Caco-2 (cell line): ENCODE results near the gene TCF7L1. TPM values are rescaled to one million over a fixed set of nuclear protein-coding genes. Genes with fewer than 3 reads are reported as not detected.

ENCODE experiments used
- BruUV-seq: library from RNA; stranded (reverse); fragments of 400-500 nt; replicated peaks from 2 replicates; lab custom pipeline; 2021; lab: Mats Ljungman, UMichigan
- CTCF ChIA-PET: fragments of 300-600 bp; sonication (Branson Sonifier 250); formaldehyde crosslinking; loops from one replicate; lab custom pipeline; 2022; ENCODE audit warnings: antibody characterized with exemption; lab: Charles Lee
- POLR2A ChIA-PET: fragments of 300-600 bp; sonication (Branson Sonifier 250); formaldehyde crosslinking; loops from one replicate; lab custom pipeline; 2022; ENCODE audit warnings: antibody characterized with exemption; lab: Charles Lee
- DNase-seq, 2 experiments: peaks; one replicate each; pipeline versions ENCODE4 v3.0.0 to v3.0.0-alpha.2; 2020 to 2022
- H3K27me3 ChIP-seq: replicated peaks from 2 replicates; pipeline ENCODE4 v1.6.0; 2011; ENCODE audit warnings: low read length; ENCODE audit not compliant: control insufficient read depth, insufficient read depth
- H3K36me3 ChIP-seq: 2 replicates; pipeline ENCODE4 v1.5.1; 2011; ENCODE audit warnings: low read length; ENCODE audit not compliant: control insufficient read depth, insufficient read depth
- H3K4me1 ChIP-seq: fragments of 250-450 bp; sonication (Bioruptor Pico); 2 replicates; pipeline ENCODE4 v1.5.1; 2020; ENCODE audit warnings: mild to moderate bottlenecking
- H3K4me3 ChIP-seq: 2 replicates; pipeline ENCODE4 v1.5.1; 2011; ENCODE audit warnings: low read depth, mild to moderate bottlenecking, control low read depth, low read length
- H3K9me3 ChIP-seq: fragments of 250-450 bp; sonication (Bioruptor Pico); 2 replicates; pipeline ENCODE4 v1.5.1; 2020; ENCODE audit warnings: mild to moderate bottlenecking, moderate library complexity
- H3K27ac Mint-ChIP-seq: one replicate; pipeline ENCODE4 v1.8.0; 2022; ENCODE audit warnings: mixed read lengths; ENCODE audit not compliant: unreplicated experiment
- H3K27me3 Mint-ChIP-seq: one replicate; pipeline ENCODE4 v1.8.0; 2022; ENCODE audit warnings: mixed read lengths; ENCODE audit not compliant: insufficient read depth, unreplicated experiment
- H3K36me3 Mint-ChIP-seq: one replicate; pipeline ENCODE4 v1.8.0; 2022; ENCODE audit warnings: mild to moderate bottlenecking, mixed read lengths; ENCODE audit not compliant: insufficient read depth, unreplicated experiment
- H3K4me1 Mint-ChIP-seq: one replicate; pipeline ENCODE4 v1.8.0; 2022; ENCODE audit warnings: low read depth, mixed read lengths; ENCODE audit not compliant: unreplicated experiment
- H3K4me3 Mint-ChIP-seq: one replicate; pipeline ENCODE4 v1.8.0; 2022; ENCODE audit warnings: mild to moderate bottlenecking, moderate library complexity, mixed read lengths; ENCODE audit not compliant: unreplicated experiment
- H3K9me3 Mint-ChIP-seq: one replicate; pipeline ENCODE4 v1.8.0; 2022; ENCODE audit warnings: mixed read lengths; ENCODE audit not compliant: unreplicated experiment
- CTCF ChIP-seq, 2 experiments: fragments of 200-600 bp in 1 of 2; IDR thresholded peaks; 1 replicate in 1 of 2; 2 replicates in 1 of 2; pipeline versions ENCODE4 v1.5.1 to v1.8.0; 2011 to 2022; ENCODE audit warnings: antibody characterized with exemption in 1 of 2, control low read depth in 1 of 2, inconsistent platforms in 1 of 2, low read depth in 1 of 2, low read length in 1 of 2, mild to moderate bottlenecking in 1 of 2, moderate library complexity in 1 of 2; ENCODE audit not compliant: insufficient read depth in 1 of 2, severe bottlenecking in 1 of 2, unreplicated experiment in 1 of 2
- intact Hi-C: fragments of 100-400 bp; cut with micrococcal nuclease; formaldehyde crosslinking; loops from one replicate; pipeline ENCODE4 v1.10.0; 2022; ENCODE audit not compliant: unreplicated experiment
- total RNA-seq: library from RNA; stranded (reverse); gene quantifications from 2 replicates; pipeline ENCODE4 v1.2.3, GENCODE V29; 2022

TCF7L1 gene
- total RNA-seq, 1 experiment from 2014 or later: 29.0 TPM

GRCh38 chr2:85165088-85165690, 32.0 kb downstream of the TCF7L1 start:
- ChIA-PET CTCF (interaction anchor here (0.5 to 0.8 kb wide), 2 partner anchors 11 to 83 kb away, joined by 4 read pairs; no protein-coding TSS in a partner anchor), POLR2A (no interaction called here)
- no peaks in the 10 kb centered on the region for H3K4me1 ChIP-seq
- peaks cover 18% of the 10 kb centered on the region for H3K4me1 Mint-ChIP-seq
- no peak for TF ChIP-seq CTCF (IDR thresholded peaks at IDR 0.05; ENCODE audit: insufficient read depth in 1 of 2, low read depth in 1 of 2, low read length in 1 of 2, severe bottlenecking in 1 of 2, unreplicated experiment in 1 of 2)
- H3K4me3 ChIP-seq: no peak overlapping the region
- BruUV-seq: no TSS peak
- H3K36me3 ChIP-seq: no peaks in the 10 kb centered on the region
- no peaks in the 10 kb centered on the region for H3K9me3 Mint-ChIP-seq
- intact Hi-C loops: loop anchor here (2.0 kb wide), 1 partner anchor 14 kb away; no protein-coding TSS in a partner anchor
- H3K27ac Mint-ChIP-seq: no peak overlapping the region
- no peak for DNase-seq
- H3K4me3 Mint-ChIP-seq: no peak overlapping the region
- H3K27me3 Mint-ChIP-seq: no peaks in the 10 kb centered on the region
- peaks cover 6% of the 10 kb centered on the region for H3K36me3 Mint-ChIP-seq
- no peaks in the 10 kb centered on the region for H3K9me3 ChIP-seq
- no peaks in the 10 kb centered on the region for H3K27me3 ChIP-seq

- H3K27me3 Mint-ChIP-seq: no peaks in the 10 kb centered on the region
- H3K9me3 ChIP-seq: no peaks in the 10 kb centered on the region
- no peaks in the 10 kb centered on the region for H3K4me1 ChIP-seq
- H3K4me3 ChIP-seq: no peak overlapping the region
- H3K36me3 ChIP-seq: no peaks in the 10 kb centered on the region
- ChIA-PET CTCF (interaction anchor here (0.8 kb wide), 1 partner anchor 82 kb away, joined by 4 read pairs; no protein-coding TSS in a partner anchor), POLR2A (no interaction called here)
- H3K4me3 Mint-ChIP-seq: no peak overlapping the region
- peaks cover 6% of the 10 kb centered on the region for H3K36me3 Mint-ChIP-seq
- peaks cover 18% of the 10 kb centered on the region for H3K4me1 Mint-ChIP-seq
- H3K27ac Mint-ChIP-seq: no peak overlapping the region
- no peak for DNase-seq
- BruUV-seq: no TSS peak
- intact Hi-C loops: no loop called here
- no peaks in the 10 kb centered on the region for H3K9me3 Mint-ChIP-seq
- no peak for TF ChIP-seq CTCF (IDR thresholded peaks at IDR 0.05; ENCODE audit: insufficient read depth in 1 of 2, low read depth in 1 of 2, low read length in 1 of 2, severe bottlenecking in 1 of 2, unreplicated experiment in 1 of 2)
- H3K27me3 ChIP-seq: no peaks in the 10 kb centered on the region
These were observed 32.8 kb downstream of the TCF7L1 start for GRCh38 chr2:85166021-85166420.

- CTCF ChIA-PET: interaction anchor here (1.2 kb wide), 1 partner anchor 8 kb away, joined by 3 read pairs; no protein-coding TSS in a partner anchor
- Mint-ChIP-seq H3K36me3 (peaks cover 6% of the 10 kb centered on the region), H3K27me3 (no peaks in the 10 kb centered on the region), H3K27ac (no peak overlapping the region), H3K9me3 (no peaks in the 10 kb centered on the region), H3K4me3 (no peak overlapping the region), H3K4me1 (peaks cover 11% of the 10 kb centered on the region)
- H3K4me3 ChIP-seq: no peak overlapping the region
- no peaks in the 10 kb centered on the region for H3K36me3 ChIP-seq
- no TSS peak for BruUV-seq
- H3K9me3 ChIP-seq: no peaks in the 10 kb centered on the region
- no peaks in the 10 kb centered on the region for H3K27me3 ChIP-seq
- DNase-seq: no peak
- no peak for TF ChIP-seq CTCF (IDR thresholded peaks at IDR 0.05; ENCODE audit: insufficient read depth in 1 of 2, low read depth in 1 of 2, low read length in 1 of 2, severe bottlenecking in 1 of 2, unreplicated experiment in 1 of 2)
- intact Hi-C loops: no loop called here
- H3K4me1 ChIP-seq: no peaks in the 10 kb centered on the region
- POLR2A ChIA-PET: no interaction called here
These were observed 34.3 kb downstream of the TCF7L1 start for GRCh38 chr2:85167479-85167878.
